HG03460 (cell line): ENCODE measurements around the gene TMEM140.

Source experiments
- ATAC-seq: cut with Tn5 transposase; IDR thresholded peaks from one replicate; pipeline ENCODE4 v1.9.1; 2021; ENCODE audit not compliant: unreplicated experiment

TMEM140 gene

DNA sequence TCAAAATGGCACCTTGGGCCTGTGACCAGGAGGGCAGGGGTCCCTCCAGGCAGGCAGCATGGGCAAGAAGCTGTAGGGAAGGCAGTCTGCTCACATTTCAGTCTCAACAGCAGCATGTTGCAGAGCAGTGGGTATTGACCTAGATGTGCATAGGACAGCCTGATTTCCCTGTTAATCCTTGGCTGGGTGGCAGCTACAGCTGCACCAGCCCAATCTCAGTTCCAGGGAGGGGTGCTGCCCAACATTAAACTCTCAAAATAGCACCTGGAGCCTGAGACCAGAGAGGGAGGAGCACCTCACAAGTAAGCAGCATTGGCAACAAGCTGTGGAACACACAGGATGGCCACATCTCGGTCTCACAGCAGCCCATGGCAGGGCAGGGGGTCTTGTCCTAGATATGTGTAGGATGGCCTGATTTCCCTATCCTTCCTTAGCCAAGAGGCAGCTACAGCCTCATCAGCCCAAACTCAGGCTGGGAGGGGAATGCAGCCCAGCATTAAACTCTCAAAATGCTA, 10.3 kb downstream of the TMEM140 start:
- ATAC-seq: no peak

- ATAC-seq: no peak
These were observed 11.0 kb downstream of the TMEM140 start for GRCh38 chr7:135158874-135159273.

DNA sequence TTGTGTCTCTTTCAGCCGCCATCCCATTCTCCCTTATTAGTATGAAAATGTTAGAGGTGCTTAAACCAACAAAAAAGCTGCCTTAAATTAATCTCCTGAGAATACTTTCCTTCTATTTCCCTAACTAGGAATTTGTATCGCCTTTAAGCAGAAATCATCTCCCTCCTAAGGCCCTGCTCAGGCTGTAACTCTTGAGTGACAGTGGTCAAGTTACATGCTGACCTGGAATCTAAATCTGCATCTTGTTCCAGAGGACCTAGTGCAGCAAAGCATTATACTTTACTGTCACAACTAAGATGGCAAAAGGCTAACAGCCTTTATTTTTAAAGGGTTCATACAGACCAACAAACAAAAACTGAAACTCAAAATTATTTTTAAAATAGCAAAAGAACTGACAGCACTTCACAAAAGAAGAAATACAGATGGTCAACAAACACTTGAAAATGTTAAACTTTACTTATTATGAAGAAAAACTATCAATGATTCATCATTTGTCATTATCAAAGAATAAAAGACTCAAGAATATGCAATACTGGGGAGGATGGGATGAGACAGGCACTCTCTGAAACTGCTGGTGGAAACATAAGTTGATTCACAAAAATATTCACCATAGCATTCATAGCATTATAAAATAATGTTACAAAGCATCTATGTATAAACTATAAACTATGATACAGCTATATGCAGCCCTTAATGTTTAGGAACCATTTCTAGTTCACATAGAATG, 11.7 kb downstream of the TMEM140 start:
- no peak for ATAC-seq

- ATAC-seq: peak; percentile 53
These were observed 12.4 kb downstream of the TMEM140 start for GRCh38 chr7:135160098-135160857.

DNA sequence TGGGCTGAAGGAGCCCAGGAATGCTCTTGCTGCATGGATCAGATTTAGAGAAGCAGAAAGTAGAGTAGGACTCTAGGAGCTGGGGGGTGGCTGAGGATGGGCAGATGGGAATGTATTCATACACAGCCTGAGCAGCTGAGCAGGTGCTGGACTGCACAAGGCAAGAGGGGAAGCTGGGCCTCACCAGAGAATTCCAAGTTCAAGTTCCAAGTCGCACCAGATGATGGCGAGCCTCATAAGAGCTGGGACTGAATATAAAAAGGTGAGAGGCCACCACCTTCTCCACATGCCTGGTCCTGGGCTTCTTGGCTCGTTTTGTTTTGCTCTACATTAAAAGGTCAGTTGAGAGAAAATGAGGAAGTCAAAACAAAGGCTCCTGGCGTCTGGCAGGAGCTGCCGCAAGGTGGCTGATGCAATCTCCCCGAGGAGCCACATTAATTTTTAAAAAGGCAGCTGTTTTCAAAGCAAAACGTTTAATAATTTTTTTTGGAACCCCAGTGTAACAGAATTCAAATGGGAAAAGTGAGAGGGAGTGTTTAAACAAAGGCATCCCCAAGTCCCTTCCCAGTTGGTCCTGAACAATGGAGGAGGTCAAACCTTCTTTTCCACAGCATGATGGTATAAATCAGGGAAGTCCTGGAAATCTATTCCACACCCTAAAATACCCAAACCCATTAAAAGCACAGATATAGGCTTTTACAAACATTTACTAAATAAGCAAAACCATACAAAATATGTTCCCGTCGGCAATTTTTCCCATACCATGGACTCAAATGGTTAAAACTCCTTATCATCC, 13.2 kb downstream of the TMEM140 start:
- no peak for ATAC-seq

DNA sequence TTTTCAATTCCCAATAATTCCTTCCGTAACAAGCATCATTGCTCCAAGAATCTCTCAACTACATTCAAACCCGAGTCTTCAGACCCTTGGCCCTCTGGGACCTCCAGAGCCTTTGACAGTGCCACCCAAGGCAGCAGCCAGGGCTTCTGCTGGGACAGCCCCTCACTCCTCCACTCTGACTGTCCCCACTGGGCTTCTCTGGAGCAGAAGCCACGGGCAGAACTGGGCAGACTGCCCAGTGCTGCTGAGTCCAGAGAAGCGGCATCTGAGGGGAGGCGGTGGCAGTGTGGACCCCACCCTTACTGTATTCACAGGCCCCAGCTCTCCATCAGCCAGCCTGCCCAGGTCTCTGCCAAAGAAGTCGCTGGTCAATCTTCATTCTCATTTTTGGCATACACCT, 13.8 kb downstream of the TMEM140 start:
- no peak for ATAC-seq

- no peak for ATAC-seq
These were observed 14.6 kb downstream of the TMEM140 start for GRCh38 chr7:135162382-135163001.

DNA sequence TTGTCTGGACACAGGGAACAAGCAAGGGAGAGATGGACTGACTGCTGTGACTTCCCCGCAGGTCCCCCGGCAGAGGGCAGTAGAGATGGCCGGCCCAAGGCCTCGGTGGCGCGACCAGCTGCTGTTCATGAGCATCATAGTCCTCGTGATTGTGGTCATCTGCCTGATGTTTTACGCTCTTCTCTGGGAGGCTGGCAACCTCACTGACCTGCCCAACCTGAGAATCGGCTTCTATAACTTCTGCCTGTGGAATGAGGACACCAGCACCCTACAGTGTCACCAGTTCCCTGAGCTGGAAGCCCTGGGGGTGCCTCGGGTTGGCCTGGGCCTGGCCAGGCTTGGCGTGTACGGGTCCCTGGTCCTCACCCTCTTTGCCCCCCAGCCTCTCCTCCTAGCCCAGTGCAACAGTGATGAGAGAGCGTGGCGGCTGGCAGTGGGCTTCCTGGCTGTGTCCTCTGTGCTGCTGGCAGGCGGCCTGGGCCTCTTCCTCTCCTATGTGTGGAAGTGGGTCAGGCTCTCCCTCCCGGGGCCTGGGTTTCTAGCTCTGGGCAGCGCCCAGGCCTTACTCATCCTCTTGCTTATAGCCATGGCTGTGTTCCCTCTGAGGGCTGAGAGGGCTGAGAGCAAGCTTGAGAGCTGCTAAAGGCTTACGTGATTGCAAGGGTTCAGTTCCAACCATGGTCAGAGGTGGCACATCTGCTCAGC, 16.6 kb downstream of the TMEM140 start:
- no peak for ATAC-seq

- ATAC-seq: no peak
These were observed 18.0 kb downstream of the TMEM140 start for GRCh38 chr7:135165862-135166261.

DNA sequence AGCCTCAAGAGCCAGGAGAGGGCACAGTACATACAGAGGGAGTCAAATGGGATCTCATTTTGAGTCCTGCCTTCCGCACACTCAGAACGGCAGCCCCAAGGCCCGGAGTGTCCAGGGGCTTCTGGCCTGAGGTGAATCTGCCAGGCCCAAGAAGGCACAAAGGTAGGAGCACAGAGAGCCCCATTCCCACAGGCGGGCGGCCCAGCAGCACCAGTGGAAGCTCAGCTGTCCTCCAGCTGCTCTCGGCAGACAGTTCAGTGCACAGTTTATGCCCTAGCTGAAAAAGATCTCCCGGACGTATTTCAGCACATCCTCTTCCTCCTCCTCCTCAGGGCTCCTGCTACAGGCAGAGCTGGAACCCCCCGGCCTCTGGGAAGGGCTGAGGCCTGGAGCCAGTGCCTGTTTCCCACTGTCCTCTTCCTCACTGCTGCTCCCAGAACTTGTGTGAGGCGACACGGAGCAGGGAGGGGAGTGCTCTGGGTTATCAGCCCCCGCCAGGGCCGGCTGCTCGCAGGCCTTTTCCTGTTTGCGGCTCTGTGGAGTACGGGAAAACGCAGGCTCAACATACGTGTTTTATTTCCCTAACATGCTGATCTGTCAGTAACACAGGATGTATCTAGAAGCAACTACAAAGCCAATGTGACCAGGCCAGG, 18.6 kb downstream of the TMEM140 start:
- no peak for ATAC-seq

GRCh38 chr7:135167365-135167917, 19.6 kb downstream of the TMEM140 start:
- no peak for ATAC-seq

DNA sequence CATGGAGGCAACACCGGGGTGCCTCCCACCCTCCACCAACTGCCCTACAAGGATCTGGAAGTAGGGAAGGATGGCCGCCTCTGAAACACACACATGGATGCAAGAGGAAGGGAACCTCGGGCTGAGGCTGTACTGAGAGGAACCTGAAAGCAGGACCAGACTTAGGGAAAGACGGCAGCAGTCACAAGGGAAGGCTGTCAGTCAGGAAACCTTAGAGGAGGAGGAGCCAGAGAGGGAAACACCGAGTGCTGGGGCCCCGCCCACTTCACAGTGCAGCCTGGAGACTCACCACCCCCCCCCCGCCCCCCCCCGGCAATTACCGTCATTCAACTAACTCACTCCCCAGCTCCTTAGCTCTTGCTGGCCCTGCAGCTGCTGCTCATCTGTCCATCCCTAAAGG, 20.1 kb downstream of the TMEM140 start:
- ATAC-seq: no peak

DNA sequence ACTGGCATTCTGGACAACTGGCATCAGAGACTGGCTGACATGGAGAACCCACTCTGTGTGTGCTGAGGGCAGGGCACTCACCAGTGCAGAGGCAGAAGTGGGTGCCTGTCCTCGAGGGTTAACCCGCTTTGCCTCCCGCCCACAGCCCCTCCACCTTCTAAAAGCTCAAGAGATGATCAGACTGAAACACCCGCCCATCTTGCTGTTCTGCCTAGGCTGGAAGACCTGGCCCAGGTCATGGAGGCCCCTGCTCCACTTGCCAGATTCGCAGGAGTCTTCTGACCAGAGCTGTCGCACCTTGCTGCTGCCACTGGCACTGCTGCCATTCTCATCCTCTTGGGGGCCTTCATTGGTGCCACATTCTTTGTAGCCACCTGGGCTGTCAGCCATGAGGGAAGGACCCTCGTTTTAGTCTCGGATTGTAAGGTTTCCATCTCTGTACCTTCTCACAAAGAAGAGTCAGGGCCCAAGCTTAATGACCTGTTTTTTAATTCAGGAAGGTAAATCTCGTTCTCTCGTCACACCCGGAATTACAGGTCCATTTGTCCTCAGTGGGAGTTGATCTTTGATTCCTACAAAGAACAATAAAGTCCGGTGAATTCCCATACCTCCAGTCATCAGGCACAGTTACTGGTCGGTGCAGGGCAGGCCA, 20.7 kb downstream of the TMEM140 start:
- ATAC-seq: no peak

- ATAC-seq: peak; percentile 38
These were observed 21.5 kb downstream of the TMEM140 start for GRCh38 chr7:135169141-135169963.

DNA sequence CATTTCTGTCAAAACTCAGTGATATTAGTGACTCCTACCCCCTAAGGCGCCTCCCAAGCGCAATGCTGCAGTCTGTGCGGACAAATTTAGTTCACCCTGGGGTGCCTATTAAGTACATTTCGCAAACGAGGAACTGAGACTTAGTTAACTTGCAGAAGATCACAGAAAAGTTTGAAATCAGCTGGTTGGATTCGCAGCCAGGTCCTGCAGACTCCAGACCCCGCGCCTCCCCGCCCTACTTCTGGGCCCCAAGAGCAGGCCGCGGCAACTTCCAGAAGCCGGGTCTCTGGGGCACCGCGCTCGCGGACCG, 22.0 kb downstream of the TMEM140 start:
- peak; percentile 13 for ATAC-seq

DNA sequence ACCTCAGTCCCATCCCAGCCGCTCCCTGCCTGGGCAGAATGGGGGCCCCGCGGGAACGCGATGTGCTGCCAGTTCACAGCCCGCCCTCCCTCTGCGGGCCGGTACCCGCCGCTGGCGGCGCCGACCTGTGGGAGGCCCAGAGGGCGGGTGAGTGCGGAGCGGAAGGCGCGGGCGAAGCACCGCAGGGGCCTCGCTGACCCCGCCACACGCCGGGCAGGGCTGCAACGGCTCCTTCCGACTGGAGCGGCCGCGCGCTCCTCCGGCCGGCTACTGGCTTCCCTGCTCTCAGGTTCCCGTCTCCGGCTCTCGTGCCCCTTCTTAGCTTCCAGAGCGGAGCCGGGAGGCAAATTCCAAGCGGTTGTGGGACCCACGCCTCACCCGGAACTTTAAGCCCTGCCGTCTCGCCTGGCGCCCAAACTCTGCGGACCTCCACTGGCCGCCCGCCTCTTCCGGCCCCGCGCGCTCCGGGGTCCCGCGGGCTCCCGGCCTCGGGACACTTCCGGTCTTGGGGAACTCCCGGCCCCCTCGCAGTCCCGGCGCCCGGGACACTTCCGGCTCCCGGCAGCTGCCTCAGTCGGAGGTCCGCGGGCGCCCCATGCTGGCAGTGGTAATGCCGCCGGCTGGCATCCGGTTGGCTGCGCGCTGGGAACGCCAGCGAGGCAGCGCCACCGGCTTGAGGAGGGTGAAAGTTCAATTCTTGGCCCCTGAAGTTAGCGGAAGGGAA, 22.6 kb downstream of the TMEM140 start, which contains the start of gene CYREN:
Gene CYREN (minus strand): TSS at position 434 of the 724 bp plus-strand sequence. CDS start 1,785 bp downstream, outside the sequence.
- ATAC-seq: peak; percentile 59

- peak; percentile 37 for ATAC-seq
These were observed 23.2 kb downstream of the TMEM140 start for GRCh38 chr7:135170998-135171481.
